HepG2 (cell line): ENCODE measurements around the gene NVL. TPM values are rescaled to one million over a fixed set of nuclear protein-coding genes. Genes with fewer than 3 reads are reported as not detected.

Source experiments
- CC2D1A ChIP-seq: sonication (generic); formaldehyde crosslinking; IDR thresholded peaks from 2 replicates; pipeline ENCODE4 v1.8.1; 2023; ENCODE audit warnings: mild to moderate bottlenecking, missing genetic modification reagents
- HDAC1 ChIP-seq: sonication (generic); formaldehyde crosslinking; IDR thresholded peaks from 2 replicates; pipeline ENCODE4 v1.5.1; 2020; ENCODE audit warnings: mild to moderate bottlenecking, missing genetic modification reagents
- HMG20A ChIP-seq: IDR thresholded peaks from 2 replicates; pipeline ENCODE4 v1.6.1; 2016; ENCODE audit warnings: borderline replicate concordance
- KAT7 ChIP-seq: IDR thresholded peaks from 2 replicates; pipeline ENCODE4 v1.6.1; 2018; ENCODE audit warnings: borderline replicate concordance, missing compliant biosample characterization
- KDM5B ChIP-seq: sonication (generic); formaldehyde crosslinking; IDR thresholded peaks from 2 replicates; pipeline ENCODE4 v1.4.0; 2020; ENCODE audit warnings: missing genetic modification reagents, mild to moderate bottlenecking, borderline replicate concordance
- KLF12 ChIP-seq: sonication (generic); formaldehyde crosslinking; IDR thresholded peaks from 2 replicates; pipeline ENCODE4 v1.4.0; 2020; ENCODE audit warnings: missing genetic modification reagents, borderline replicate concordance
- MZF1 ChIP-seq: sonication (generic); formaldehyde crosslinking; IDR thresholded peaks from 2 replicates; pipeline ENCODE4 v1.8.1; 2023; ENCODE audit warnings: mild to moderate bottlenecking, missing genetic modification reagents, borderline replicate concordance
- PAX8 ChIP-seq: sonication (generic); formaldehyde crosslinking; IDR thresholded peaks from 2 replicates; pipeline ENCODE4 v1.8.0; 2022; ENCODE audit warnings: mild to moderate bottlenecking, missing genetic modification reagents, borderline replicate concordance
- PREB ChIP-seq: sonication (generic); formaldehyde crosslinking; IDR thresholded peaks from 2 replicates; pipeline ENCODE4 v1.4.0; 2020; ENCODE audit warnings: missing genetic modification reagents
- PRMT3 ChIP-seq: sonication (generic); formaldehyde crosslinking; IDR thresholded peaks from 2 replicates; pipeline ENCODE4 v1.8.1; 2022; ENCODE audit warnings: low read depth, mild to moderate bottlenecking, moderate library complexity, missing genetic modification reagents, borderline replicate concordance
- TBX3 ChIP-seq: fragments of 450-650 bp; IDR thresholded peaks from 2 replicates; pipeline ENCODE4 v1.6.1; 2017; ENCODE audit warnings: antibody characterized with exemption, mild to moderate bottlenecking, inconsistent platforms, borderline replicate concordance
- YEATS4 ChIP-seq: sonication (generic); formaldehyde crosslinking; IDR thresholded peaks from 2 replicates; pipeline ENCODE4 v1.4.0; 2020; ENCODE audit warnings: missing genetic modification reagents, borderline replicate concordance
- ZNF136 ChIP-seq: sonication (generic); formaldehyde crosslinking; IDR thresholded peaks from 2 replicates; pipeline ENCODE4 v1.8.1; 2022; ENCODE audit warnings: low read depth, mild to moderate bottlenecking, moderate library complexity, missing genetic modification reagents
- ZNF263 ChIP-seq: sonication (generic); formaldehyde crosslinking; IDR thresholded peaks from 2 replicates; pipeline ENCODE4 v1.4.0; 2020; ENCODE audit warnings: missing genetic modification reagents
- ZNF335 ChIP-seq: sonication (generic); formaldehyde crosslinking; IDR thresholded peaks from 2 replicates; pipeline ENCODE4 v1.4.0; 2020; ENCODE audit warnings: missing genetic modification reagents
- ZNF558 ChIP-seq: sonication (generic); formaldehyde crosslinking; IDR thresholded peaks from 2 replicates; pipeline ENCODE4 v1.9.0; 2022; ENCODE audit warnings: mild to moderate bottlenecking, missing genetic modification reagents, borderline replicate concordance
- ZNF800 ChIP-seq: sonication (generic); formaldehyde crosslinking; IDR thresholded peaks from 2 replicates; pipeline ENCODE4 v1.4.0; 2020; ENCODE audit warnings: missing genetic modification reagents
- ZSCAN29 ChIP-seq: sonication (generic); formaldehyde crosslinking; conservative IDR thresholded peaks from 2 replicates; pipeline ENCODE4 v1.4.0; 2020; ENCODE audit warnings: mild to moderate bottlenecking, missing genetic modification reagents
- polyA plus RNA-seq, 8 experiments: library from polyadenylated mRNA; depleted of rRNA in 3 of 8; stranded (reverse) in 7 of 8; unstranded in 1 of 8; fragments of >200 nt; fragmentation: Illumina TruSeq in 4 of 8; extraction: Trizol in 4 of 8; gene quantifications; 2 replicates each; pipeline versions ENCODE4 v1.2.1 to v1.2.3, GENCODE V29; 2011 to 2016; ENCODE audit warnings: low read depth in 4 of 8, missing spikeins in 1 of 8, mixed read lengths in 1 of 8; ENCODE audit not compliant: insufficient read depth in 1 of 8
- total RNA-seq, 5 experiments: library from RNA; depleted of rRNA; stranded (reverse); fragments of >200 nt; fragmentation: Illumina TruSeq; extraction: Trizol; gene quantifications; 2 replicates each; pipeline ENCODE4 v1.2.3, GENCODE V29; 2016; ENCODE audit warnings: low read depth in 1 of 5
- TF ChIP-seq, protein P1 (sequence below): sonication (generic); formaldehyde crosslinking; IDR thresholded peaks from 2 replicates; pipeline ENCODE4 v1.4.0; 2020; ENCODE audit warnings: missing genetic modification reagents

NVL gene
- total and polyA plus RNA-seq, 2 of the 13 experiments (the other 11 are each of a cell fraction or from before 2014, with no cell fraction given) = 8.3 to 21.0 TPM

DNA sequence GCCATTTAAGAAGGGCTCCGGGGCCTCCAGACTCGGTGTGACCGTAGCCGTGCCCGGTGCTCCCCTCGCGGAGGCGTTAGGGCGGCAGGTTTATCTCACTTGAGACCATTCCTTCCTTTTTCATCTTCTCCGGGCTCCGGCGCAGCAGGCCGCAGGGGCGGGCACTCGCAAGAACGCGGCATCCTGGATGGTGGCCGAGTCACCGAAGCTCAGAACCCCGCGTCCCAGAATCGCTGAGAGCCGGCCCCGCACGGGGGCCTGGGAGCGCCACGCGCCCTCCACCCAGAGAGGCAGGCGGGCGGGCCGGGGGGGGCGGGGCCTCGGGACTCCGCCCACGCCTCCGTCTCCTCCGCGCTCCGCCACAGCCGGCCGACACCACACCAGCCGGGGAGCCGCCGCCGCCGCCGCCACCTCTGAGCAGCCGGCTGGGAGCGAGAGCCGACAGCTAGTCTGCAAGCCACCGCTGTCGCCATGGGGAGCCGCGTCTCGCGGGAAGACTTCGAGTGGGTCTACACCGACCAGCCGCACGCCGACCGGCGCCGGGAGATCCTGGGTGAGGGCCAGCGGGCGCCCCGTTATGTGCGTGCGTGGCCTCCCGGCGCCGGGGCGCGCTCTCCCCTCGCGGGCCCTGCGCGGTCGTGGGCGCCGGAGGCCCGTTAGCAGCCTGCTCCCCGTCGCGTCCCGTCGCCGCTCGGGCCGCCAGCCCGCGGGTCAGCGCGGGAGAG, 146.9 kb downstream of the NVL start, which contains the start of gene DEGS1 (continued):
- TF ChIP-seq MZF1 (no peak), KLF12 (no peak; the same call in 1 of the 2 replicates), ZNF136 (CRISPR knock-in tag) (no peak), PREB (CRISPR knock-in tag) (0 out of 2 replicates have a peak, but pooled peaks have one; percentile 16), HMG20A (0 out of 2 replicates have a peak, but pooled peaks have one; percentile 46), ZNF335 (CRISPR knock-in tag) (peak; percentile 38; the same call in 1 of the 2 replicates), TBX3 (no peak), HDAC1 (CRISPR knock-in tag) (peak; percentile 47; the same call in 1 of the 2 replicates), ZNF263 (peak; percentile 66), ZNF558 (peak; percentile 70; the same call in 1 of the 2 replicates), PRMT3 (no peak), ZNF800 (0 out of 2 replicates have a peak, but pooled peaks have one; percentile 1), KAT7 (CRISPR knock-in tag) (0 out of 2 replicates have a peak, but pooled peaks have one; percentile 64), YEATS4 (CRISPR knock-in tag) (peak; percentile 82), ZSCAN29 (CRISPR knock-in tag) (0 out of 2 replicates have a peak, but pooled peaks have one; percentile 8), KDM5B (CRISPR knock-in tag) (peak; percentile 7; the same call in 1 of the 2 replicates), PAX8 (peak; percentile 35; the same call in 1 of the 2 replicates), CC2D1A (CRISPR knock-in tag) (no peak)
- TF ChIP-seq, protein P1, sequence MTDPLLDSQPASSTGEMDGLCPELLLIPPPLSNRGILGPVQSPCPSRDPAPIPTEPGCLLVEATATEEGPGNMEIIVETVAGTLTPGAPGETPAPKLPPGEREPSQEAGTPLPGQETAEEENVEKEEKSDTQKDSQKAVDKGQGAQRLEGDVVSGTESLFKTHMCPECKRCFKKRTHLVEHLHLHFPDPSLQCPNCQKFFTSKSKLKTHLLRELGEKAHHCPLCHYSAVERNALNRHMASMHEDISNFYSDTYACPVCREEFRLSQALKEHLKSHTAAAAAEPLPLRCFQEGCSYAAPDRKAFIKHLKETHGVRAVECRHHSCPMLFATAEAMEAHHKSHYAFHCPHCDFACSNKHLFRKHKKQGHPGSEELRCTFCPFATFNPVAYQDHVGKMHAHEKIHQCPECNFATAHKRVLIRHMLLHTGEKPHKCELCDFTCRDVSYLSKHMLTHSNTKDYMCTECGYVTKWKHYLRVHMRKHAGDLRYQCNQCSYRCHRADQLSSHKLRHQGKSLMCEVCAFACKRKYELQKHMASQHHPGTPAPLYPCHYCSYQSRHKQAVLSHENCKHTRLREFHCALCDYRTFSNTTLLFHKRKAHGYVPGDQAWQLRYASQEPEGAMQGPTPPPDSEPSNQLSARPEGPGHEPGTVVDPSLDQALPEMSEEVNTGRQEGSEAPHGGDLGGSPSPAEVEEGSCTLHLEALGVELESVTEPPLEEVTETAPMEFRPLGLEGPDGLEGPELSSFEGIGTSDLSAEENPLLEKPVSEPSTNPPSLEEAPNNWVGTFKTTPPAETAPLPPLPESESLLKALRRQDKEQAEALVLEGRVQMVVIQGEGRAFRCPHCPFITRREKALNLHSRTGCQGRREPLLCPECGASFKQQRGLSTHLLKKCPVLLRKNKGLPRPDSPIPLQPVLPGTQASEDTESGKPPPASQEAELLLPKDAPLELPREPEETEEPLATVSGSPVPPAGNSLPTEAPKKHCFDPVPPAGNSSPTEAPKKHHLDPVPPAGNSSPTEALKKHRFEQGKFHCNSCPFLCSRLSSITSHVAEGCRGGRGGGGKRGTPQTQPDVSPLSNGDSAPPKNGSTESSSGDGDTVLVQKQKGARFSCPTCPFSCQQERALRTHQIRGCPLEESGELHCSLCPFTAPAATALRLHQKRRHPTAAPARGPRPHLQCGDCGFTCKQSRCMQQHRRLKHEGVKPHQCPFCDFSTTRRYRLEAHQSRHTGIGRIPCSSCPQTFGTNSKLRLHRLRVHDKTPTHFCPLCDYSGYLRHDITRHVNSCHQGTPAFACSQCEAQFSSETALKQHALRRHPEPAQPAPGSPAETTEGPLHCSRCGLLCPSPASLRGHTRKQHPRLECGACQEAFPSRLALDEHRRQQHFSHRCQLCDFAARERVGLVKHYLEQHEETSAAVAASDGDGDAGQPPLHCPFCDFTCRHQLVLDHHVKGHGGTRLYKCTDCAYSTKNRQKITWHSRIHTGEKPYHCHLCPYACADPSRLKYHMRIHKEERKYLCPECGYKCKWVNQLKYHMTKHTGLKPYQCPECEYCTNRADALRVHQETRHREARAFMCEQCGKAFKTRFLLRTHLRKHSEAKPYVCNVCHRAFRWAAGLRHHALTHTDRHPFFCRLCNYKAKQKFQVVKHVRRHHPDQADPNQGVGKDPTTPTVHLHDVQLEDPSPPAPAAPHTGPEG (CRISPR knock-in tag) = peak; percentile 76
